8988T (cell line): ENCODE measurements around the gene AGAP1.
"Not testable (repeated sequence)": the region's sequence is repeated elsewhere in the genome, so short reads cannot be mapped to it uniquely, and the experiment has no call there.

ENCODE experiments used
- DNase-seq: peaks from one replicate; pipeline ENCODE4 v3.0.0; 2011

The AGAP1 gene

GRCh38 chr2:236122236-236122635 lies 628.4 kb downstream of the AGAP1 start:
- no peak for DNase-seq

- DNase-seq, result no peak
Observed at GRCh38 chr2:236123716-236124115, 629.9 kb downstream of the AGAP1 start.

GRCh38 chr2:236124182-236124893 lies 630.5 kb downstream of the AGAP1 start:
- no peak for DNase-seq

GRCh38 chr2:236125541-236125940 lies 631.7 kb downstream of the AGAP1 start:
- no peak for DNase-seq

- no peak for DNase-seq
Observed at GRCh38 chr2:236127010-236127409, 633.2 kb downstream of the AGAP1 start.

GRCh38 chr2:236128321-236128720 lies 634.5 kb downstream of the AGAP1 start:
- DNase-seq, result no peak

GRCh38 chr2:236129935-236130334 lies 636.1 kb downstream of the AGAP1 start:
- DNase-seq, result no peak

GRCh38 chr2:236130349-236130998 lies 636.6 kb downstream of the AGAP1 start:
- no peak for DNase-seq

GRCh38 chr2:236131073-236131692 lies 637.3 kb downstream of the AGAP1 start:
- no peak for DNase-seq

GRCh38 chr2:236133410-236134012 lies 639.7 kb downstream of the AGAP1 start:
- no peak for DNase-seq

GRCh38 chr2:236136538-236136937 lies 642.7 kb downstream of the AGAP1 start:
- DNase-seq, result no peak

GRCh38 chr2:236137066-236137465 lies 643.2 kb downstream of the AGAP1 start:
- no peak for DNase-seq

GRCh38 chr2:236141616-236142015 lies 647.8 kb downstream of the AGAP1 start:
- not testable (repeated sequence) for DNase-seq

- no peak for DNase-seq
Observed at GRCh38 chr2:236143811-236144210, 650.0 kb downstream of the AGAP1 start.

GRCh38 chr2:236146436-236146835 lies 652.6 kb downstream of the AGAP1 start:
- no peak for DNase-seq

GRCh38 chr2:236155406-236155805 lies 661.6 kb downstream of the AGAP1 start:
- DNase-seq, result no peak

GRCh38 chr2:236156095-236156859 lies 662.4 kb downstream of the AGAP1 start:
- no peak for DNase-seq

- DNase-seq, result peak; percentile 24
Observed at GRCh38 chr2:236156860-236157194, 663.0 kb downstream of the AGAP1 start.

- no peak for DNase-seq
Observed at GRCh38 chr2:236157366-236157765, 663.5 kb downstream of the AGAP1 start.

- peak; percentile 27 for DNase-seq
Observed at GRCh38 chr2:236157815-236158498, 664.1 kb downstream of the AGAP1 start.

GRCh38 chr2:236158969-236159777 lies 665.3 kb downstream of the AGAP1 start:
- DNase-seq, result peak; percentile 15

- peak; percentile 24 for DNase-seq
Observed at GRCh38 chr2:236159778-236160170, 665.9 kb downstream of the AGAP1 start.
